Activated CD4-positive, alpha-beta memory T cell treated with anti-CD3 and anti-CD28 coated beads, Interleukin-2, amount 10 ng/mL, durations not matched to agents 7 days and 5 days (primary cell): ENCODE data around the gene CARF. TPM values are rescaled to one million over a fixed set of nuclear protein-coding genes. Genes with fewer than 3 reads are reported as not detected.

Source experiments
- total RNA-seq, 2 experiments: library from RNA; stranded (reverse); gene quantifications; one replicate each; pipeline ENCODE4 v1.2.3, GENCODE V29; 2021

Gene CARF
- total RNA-seq, 2 experiments from 2014 or later, result 11.9 to 12.3 TPM

Other genes with a start within 250 kb of the CARF start
- 1 to 10 TPM; 3.1 to 5.6 TPM for gene ICA1L, start 40.5 kb upstream of the CARF start, total RNA-seq
- 10 to 100 TPM; 41.3 to 42.1 TPM for gene WDR12, start 602 bp upstream of the CARF start, total RNA-seq
- gene NBEAL1, start 102.6 kb downstream of the CARF start, total RNA-seq, result 10 to 100 TPM; 11.6 to 13.3 TPM